ENCODE results near the gene CCDC71L.

DNA sequence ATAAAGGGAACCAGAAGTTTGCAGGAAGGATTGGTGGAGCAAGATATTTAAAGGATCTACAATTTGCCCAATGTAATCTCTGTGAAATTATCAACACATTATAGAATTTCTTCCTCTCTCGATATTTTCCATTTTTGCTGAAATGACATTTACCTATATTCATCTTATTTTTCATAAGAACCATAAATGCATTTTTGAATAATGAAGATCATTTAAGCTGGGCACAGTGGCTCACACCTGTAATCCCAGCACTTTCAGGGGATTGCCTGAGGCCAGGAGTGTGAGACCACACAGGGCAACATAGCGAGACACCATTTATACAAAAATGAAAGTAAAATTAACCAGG lies 37.7 kb downstream of the CCDC71L start:
- TF ChIP-seq CTCF (IDR thresholded peaks at IDR 0.05; ENCODE audit: poor library complexity) (no peak), EZH2 (IDR thresholded peaks at IDR 0.05; ENCODE audit: borderline replicate concordance) (no peak), EZH2phosphoT487 (IDR thresholded peaks at IDR 0.05; ENCODE audit: low read depth, severe bottlenecking, unreplicated experiment) (no peak)

All from hepatocyte (in vitro differentiated cells).